ENCODE measurements around the gene STOML2.

GRCh38 chr9:35071814-35072460 is 31.0 kb downstream of the STOML2 start:
- TF ChIP-seq CTCF (conservative IDR thresholded peaks at IDR 0.05), result peak; percentile 29; the same call in 1 of the 2 replicates
- no peak for TF ChIP-seq EZH2 (IDR thresholded peaks at IDR 0.05; ENCODE audit: low read depth)

Data from PC-9 (cell line).